GM19467 (cell line): ENCODE data around the gene BRMS1.
"Not testable (repeated sequence)": the region's sequence is repeated elsewhere in the genome, so short reads cannot be mapped to it uniquely, and the experiment has no call there.

Experiments used
- ATAC-seq: cut with Tn5 transposase; IDR thresholded peaks from one replicate; pipeline ENCODE4 v1.9.1; 2021; ENCODE audit warnings: mild to moderate bottlenecking, moderate library complexity; ENCODE audit not compliant: unreplicated experiment

The BRMS1 gene

GRCh38 chr11:66326261-66327111, 18.4 kb downstream of the BRMS1 start:
- no peak for ATAC-seq

- no peak for ATAC-seq
Observed at GRCh38 chr11:66325263-66325671, 19.6 kb downstream of the BRMS1 start.

GRCh38 chr11:66324664-66325063, 20.2 kb downstream of the BRMS1 start:
- no peak for ATAC-seq

DNA sequence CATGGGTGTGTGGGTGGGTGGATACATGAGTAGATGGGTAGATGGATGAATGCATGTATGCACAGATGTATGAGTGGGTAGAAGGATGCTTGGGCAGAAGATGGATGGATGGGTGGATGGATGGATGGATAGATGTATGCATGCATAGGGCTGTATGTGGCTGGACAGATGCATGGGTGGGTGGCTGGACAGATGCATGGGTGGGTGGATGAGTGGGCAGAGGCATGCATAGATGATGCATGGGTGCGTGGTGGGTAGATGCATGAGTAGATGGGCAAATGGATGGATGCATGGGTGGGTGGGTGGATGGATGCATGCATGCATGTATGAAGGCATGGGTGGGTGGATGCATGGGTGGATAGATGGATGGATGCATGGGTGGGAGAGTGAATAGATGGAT, 21.2 kb downstream of the BRMS1 start:
- ATAC-seq: no peak

DNA sequence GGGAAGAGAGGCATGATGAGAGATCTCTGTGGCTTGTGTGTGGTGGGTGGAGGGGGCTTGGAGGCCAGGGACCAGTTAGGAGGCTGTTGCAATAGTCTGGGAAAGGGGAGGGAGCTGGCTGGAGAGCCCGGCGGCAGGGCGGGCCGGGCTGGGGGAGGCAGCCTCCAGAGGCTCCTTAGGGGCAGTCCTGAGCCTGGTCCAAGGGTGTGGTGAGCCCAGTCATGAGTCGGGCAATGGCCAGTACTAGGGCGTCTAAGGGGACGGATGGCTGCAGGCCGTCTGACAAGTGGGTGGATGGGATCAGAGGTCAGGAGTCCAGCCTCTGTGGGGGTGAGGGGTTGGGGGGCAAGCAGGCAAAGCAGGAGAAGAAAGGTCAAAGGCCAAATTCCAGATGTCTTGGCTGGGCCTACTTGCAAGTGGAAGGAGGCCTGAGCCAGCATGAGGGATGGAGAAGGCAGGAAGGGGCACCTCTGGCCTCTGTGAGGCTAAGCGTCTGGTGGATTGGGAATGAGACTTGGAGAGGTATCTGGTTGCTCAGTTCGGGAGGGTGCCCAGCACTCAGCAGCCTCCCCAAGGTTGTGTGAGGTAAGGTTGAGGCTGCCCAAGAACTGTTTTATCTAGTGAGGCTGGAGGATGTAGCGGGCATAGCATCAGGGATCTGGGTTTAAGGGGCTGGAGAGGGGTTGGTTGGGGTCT, 22.0 kb downstream of the BRMS1 start:
- ATAC-seq: no peak

GRCh38 chr11:66321606-66322005, 23.3 kb downstream of the BRMS1 start:
- ATAC-seq: no peak

DNA sequence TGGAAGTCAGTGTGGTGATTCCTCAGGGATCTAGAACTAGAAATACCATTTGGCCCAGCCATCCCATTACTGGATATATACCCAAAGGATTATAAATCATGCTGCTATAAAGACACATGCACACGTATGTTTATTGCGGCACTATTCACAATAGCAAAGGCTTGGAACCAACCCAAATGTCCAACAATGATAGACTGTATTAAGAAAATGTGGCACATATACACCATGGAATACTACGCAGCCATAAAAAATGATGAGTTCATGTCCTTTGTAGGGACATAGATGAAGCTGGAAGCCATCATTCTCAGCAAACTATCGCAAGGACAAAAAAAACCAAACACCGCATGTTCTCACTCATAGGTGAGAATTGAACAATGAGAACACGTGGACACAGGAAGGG, 24.2 kb downstream of the BRMS1 start:
- ATAC-seq: not testable (repeated sequence)

DNA sequence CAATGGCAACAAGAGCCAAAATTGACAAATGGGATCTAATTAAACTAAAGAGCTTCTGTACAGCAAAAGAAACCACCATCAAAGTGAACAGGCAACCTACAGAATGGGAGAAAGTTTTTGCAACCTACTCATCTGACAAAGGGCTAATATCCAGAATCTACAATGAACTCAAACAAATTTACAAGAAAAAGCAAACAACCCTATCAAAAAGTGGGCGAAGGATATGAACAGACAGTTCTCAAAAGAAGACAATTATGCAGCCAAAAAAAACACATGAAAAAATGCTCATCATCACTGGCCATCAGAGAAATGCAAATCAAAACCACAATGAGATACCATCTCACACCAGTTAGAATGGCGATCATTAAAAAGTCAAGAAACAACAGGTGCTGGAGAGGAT, 24.6 kb downstream of the BRMS1 start:
- ATAC-seq: not testable (repeated sequence)

GRCh38 chr11:66318600-66318970, 26.3 kb downstream of the BRMS1 start:
- ATAC-seq: no peak

- no peak for ATAC-seq
Observed at GRCh38 chr11:66317723-66318599, 26.9 kb downstream of the BRMS1 start.

DNA sequence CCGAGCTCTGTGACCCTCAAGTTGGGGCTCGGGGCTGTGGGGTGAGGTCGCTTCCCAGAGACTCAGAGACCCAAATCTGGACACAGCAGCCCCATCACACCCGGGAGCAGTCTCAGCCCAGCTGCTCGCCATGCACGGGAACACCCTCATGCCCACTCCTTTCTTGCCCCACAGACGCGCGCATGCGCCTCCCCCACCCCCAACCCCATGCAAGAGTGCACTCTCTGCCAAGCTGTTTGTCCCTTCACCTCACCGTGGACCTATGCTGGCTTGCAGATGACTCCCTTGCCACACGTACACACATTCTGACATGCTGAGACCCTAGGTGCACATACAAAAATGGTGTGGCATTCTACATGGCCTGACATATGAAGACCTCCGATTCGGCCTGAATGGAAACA, 27.6 kb downstream of the BRMS1 start:
- no peak for ATAC-seq

- ATAC-seq: no peak
Observed at GRCh38 chr11:66316849-66317251, 28.1 kb downstream of the BRMS1 start, which contains the start of gene CD248. Gene CD248 (minus strand): TSS chr11:66317044. CDS start chr11:66317027, 17 bp downstream.

DNA sequence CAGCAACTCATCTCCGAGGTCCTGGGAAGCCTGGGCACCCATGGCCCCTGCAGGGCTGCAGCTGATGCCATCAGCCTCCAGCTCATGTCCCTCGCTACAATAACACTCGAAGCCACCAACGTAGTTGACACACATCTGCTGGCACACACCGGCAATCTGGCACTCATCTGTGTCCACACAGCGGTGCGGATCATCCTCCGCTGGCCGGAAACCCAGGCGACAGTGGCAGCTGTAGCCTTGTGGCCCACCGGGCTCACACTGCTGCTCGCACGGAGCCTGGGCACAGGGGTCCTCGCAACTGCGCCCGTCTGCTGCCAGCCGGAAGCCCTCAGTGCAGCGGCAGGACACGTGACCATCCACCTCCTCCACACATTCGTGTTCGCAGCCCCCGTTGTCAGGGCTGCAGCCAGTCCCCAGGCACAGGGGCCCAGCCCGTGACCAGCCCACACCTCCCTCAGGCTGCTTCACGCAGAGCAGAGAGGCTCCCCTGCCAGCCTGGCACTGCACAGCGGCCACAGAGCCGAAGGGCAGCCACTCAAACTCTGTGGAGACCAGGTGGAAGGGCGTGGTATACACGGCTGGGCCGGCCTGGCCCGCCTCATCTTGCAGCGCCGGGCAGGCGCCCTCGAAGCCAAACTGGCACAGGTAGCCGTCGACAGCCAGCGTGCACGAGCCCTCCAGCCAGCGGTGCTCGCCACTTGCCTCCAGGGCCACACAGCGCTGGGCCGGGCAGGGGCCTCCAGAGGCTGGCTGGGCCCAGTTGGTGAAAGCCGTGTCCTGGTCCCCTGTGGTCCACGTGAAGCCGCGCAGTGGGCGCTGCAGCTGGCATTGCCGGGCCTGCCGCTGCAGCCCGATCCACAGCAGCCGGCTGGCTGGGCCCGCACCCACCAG, 28.7 kb downstream of the BRMS1 start:
- no peak for ATAC-seq

DNA sequence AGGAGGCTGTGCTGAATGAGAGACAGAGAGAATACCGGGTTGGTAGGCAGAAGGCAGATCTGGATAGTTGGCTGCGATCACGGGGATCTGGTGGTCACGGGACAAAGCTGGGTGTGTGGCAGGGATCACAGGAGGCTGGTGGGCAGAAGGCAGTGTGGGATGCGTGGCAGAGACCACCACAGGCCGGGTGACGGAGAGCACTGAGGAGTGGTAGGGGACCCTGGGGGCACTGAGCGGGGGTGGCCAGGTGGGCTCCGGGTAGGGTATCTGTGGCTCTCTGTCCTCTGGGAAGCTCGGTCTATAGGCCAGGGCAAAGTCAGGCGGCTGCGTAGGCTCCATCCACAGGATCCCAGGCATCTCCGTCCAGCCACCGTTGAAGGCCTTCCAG, 29.4 kb downstream of the BRMS1 start:
- ATAC-seq: no peak

GRCh38 chr11:66314561-66315497, 30.1 kb downstream of the BRMS1 start:
- no peak for ATAC-seq

GRCh38 chr11:66314186-66314501, 30.8 kb downstream of the BRMS1 start:
- no peak for ATAC-seq

DNA sequence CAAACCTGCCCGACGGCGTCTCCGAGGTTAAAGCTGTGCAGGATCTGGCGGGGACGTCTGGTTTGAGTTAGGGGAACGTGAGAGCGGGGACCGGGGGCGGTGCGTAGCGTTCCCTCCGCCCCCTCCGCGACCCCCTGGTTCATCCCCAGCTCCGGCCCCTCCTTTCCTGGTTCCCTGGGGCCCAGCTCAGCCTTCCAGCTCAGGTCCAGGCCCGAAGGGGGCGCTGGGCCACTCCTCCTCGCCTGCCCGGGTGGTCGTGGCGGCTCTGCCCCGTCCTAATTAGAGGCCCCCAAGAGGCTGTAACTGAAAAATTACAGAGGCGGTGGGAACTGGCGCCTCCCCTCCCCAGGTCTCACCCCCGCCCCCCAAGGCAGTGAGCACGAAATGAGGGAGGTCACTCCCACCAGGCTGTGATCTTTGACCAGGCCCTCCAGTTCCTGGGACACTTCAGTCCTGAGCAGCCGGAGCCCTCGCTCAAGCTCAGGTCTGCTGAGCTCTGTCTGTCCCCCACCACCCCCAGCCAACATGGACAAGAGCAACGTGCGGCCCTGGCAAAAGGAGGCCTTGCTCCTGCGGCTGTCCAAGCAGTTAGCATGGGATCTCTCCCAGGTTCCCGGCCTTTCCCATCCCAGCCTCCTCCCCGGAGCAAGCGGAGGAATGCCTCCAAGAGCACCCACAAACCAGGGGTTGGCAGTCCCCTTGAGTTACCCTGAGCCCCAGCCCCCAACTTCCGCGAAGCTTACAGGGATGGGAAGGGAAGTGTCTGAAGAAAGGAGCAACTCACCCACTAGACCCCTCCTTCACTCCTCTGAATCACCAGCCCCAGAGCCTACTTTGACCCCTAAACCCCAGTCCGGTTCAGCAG, 31.4 kb downstream of the BRMS1 start:
- no peak for ATAC-seq

DNA sequence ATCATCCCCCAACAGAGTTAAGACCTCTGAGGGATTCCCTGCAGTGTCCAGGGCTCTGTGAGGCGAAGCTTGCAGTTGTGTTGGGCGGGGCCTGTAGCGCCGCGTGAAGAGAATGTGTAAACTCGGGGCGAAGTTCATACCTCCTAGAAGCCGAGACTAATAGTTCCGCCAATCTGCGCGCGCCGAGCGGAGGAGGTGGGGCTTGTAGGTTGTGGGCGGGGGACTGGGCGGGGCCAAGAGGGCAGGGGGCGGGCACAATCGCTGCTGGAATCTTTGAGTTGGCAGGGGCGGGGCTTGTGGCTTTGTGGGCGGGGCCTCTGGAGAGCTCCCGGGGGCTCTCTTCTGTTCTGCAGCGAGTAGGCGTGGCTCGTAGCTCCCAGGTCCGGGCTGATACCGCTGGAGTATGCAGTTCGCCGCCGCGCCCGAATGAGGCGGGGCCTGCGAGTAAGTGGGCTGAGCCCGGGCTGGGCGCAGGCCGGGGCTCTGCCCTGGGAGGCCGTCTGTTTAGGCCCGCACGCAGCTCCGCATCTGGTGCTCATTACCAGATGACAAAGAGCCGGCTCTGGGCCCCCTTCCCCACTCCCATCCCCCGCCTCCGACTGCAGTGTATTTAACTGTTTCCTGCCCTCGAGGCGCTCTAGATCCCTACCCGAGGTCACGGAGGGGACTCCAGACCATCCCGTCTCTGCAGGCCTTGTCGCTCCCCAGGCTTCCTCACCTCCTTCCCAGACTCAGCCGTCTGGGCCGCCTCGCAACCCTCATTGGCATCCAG, 32.2 kb downstream of the BRMS1 start:
- peak; percentile 42 for ATAC-seq
